ENCODE data around the gene ENO1.
"Not testable (repeated sequence)": the region's sequence is repeated elsewhere in the genome, so short reads cannot be mapped to it uniquely, and the experiment has no call there.

GRCh38 chr1:8818789-8819188, 59.7 kb downstream of the ENO1 start:
- TF ChIP-seq CTCF, POLR2AphosphoS5, POLR2A (IDR thresholded peaks at IDR 0.05): not testable (repeated sequence)
